Smooth muscle cell (in vitro differentiated cells): ENCODE measurements around the gene PDLIM7. TPM values are rescaled to one million over a fixed set of nuclear protein-coding genes. Genes with fewer than 3 reads are reported as not detected.

Experiments
- DNase-seq: peaks from one replicate; lab custom pipeline; 2025; ENCODE audit not compliant: unreplicated experiment; lab: John Stamatoyannopoulos, UW
- H2AFZ ChIP-seq: fragments of 200-600 bp; sonication (generic); 2 replicates; pipeline ENCODE4 v1.6.0; 2016; ENCODE audit warnings: antibody characterized with exemption, low read depth, mild to moderate bottlenecking
- H3F3A ChIP-seq: fragments of 200-600 bp; sonication (generic); 2 replicates; pipeline ENCODE4 v1.6.0; 2017; ENCODE audit warnings: antibody characterized with exemption, low read depth
- H3K27ac ChIP-seq: fragments of 200-600 bp; sonication (generic); 2 replicates; pipeline ENCODE4 v1.5.1; 2016; ENCODE audit warnings: low read depth, mild to moderate bottlenecking
- H3K27me3 ChIP-seq: fragments of 200-600 bp; sonication (generic); 2 replicates; pipeline ENCODE4 v1.6.1; 2016; ENCODE audit warnings: low read depth, mild to moderate bottlenecking
- H3K36me3 ChIP-seq: fragments of 200-600 bp; sonication (generic); 2 replicates; pipeline ENCODE4 v1.5.1; 2016; ENCODE audit warnings: low read depth
- H3K4me1 ChIP-seq: fragments of 200-600 bp; sonication (generic); 2 replicates; pipeline ENCODE4 v1.5.1; 2016; ENCODE audit warnings: low read depth
- H3K4me2 ChIP-seq: fragments of 200-600 bp; sonication (generic); 2 replicates; pipeline ENCODE4 v1.6.0; 2016; ENCODE audit warnings: mild to moderate bottlenecking
- H3K4me3 ChIP-seq: fragments of 200-600 bp; sonication (generic); 2 replicates; pipeline ENCODE4 v1.5.1; 2016; ENCODE audit warnings: mild to moderate bottlenecking
- H3K79me2 ChIP-seq: fragments of 200-600 bp; sonication (generic); 2 replicates; pipeline ENCODE4 v1.6.0; 2016; ENCODE audit warnings: low read depth, mild to moderate bottlenecking
- H3K9ac ChIP-seq: fragments of 200-600 bp; sonication (generic); 2 replicates; pipeline ENCODE4 v1.6.0; 2016; ENCODE audit warnings: low read depth
- H3K9me3 ChIP-seq: fragments of 200-600 bp; sonication (generic); replicated peaks from 2 replicates; pipeline ENCODE4 v1.5.1; 2016; ENCODE audit warnings: low read depth
- H4K20me1 ChIP-seq: fragments of 200-600 bp; sonication (generic); 2 replicates; pipeline ENCODE4 v1.6.0; 2016; ENCODE audit warnings: low read depth
- CTCF ChIP-seq: fragments of 200-600 bp; sonication (generic); IDR thresholded peaks from 2 replicates; pipeline ENCODE4 v1.5.1; 2017; ENCODE audit warnings: borderline replicate concordance, mild to moderate bottlenecking, antibody characterized with exemption; ENCODE audit not compliant: insufficient read depth, poor library complexity, severe bottlenecking
- WGBS: methylation state at CpG from one replicate; pipeline ENCODE4 v1.1.7; 2016; ENCODE audit warnings: low lambda C conversion rate; 5-methylcytosine and 5-hydroxymethylcytosine counted together
- polyA plus RNA-seq: library from polyadenylated mRNA; unstranded; fragments of >200 nt; fragmentation: Nextera tagmentation; extraction: Ambion mirVana; gene quantifications from 2 replicates; pipeline ENCODE4 v1.2.1, GENCODE V29; 2016
- total RNA-seq: library from RNA; depleted of rRNA; stranded (reverse); fragments of >200 nt; gene quantifications from 2 replicates; pipeline ENCODE4 v1.2.3, GENCODE V29; 2014

Gene PDLIM7
- total and polyA plus RNA-seq, 2 experiments from 2014 or later: 235 to 511 TPM

GRCh38 chr5:177524941-177525655 lies 27.7 kb upstream of the PDLIM7 start:
- H3K27ac ChIP-seq: no peak overlapping the region
- no peaks in the 10 kb centered on the region for H3K27me3 ChIP-seq
- 99% methylated on average over 10 of the region's 10 CpGs for WGBS
- DNase-seq: no peak
- H3K4me1 ChIP-seq: no peaks in the 10 kb centered on the region
- H3F3A ChIP-seq: no peaks in the 10 kb centered on the region
- H3K79me2 ChIP-seq: no peaks in the 10 kb centered on the region
- TF ChIP-seq CTCF: no peak
- no peak overlapping the region for H3K9ac ChIP-seq
- no peak overlapping the region for H2AFZ ChIP-seq
- no peaks in the 10 kb centered on the region for H3K9me3 ChIP-seq
- H3K4me3 ChIP-seq: no peak overlapping the region
- no peaks in the 10 kb centered on the region for H3K36me3 ChIP-seq
- no peaks in the 10 kb centered on the region for H4K20me1 ChIP-seq
- no peak overlapping the region for H3K4me2 ChIP-seq

- Histone ChIP-seq H3F3A (peaks cover 4% of the 10 kb centered on the region), H3K4me3 (no peak overlapping the region), H3K9me3 (no peaks in the 10 kb centered on the region), H3K9ac (no peak overlapping the region), H3K27me3 (no peaks in the 10 kb centered on the region), H3K36me3 (no peaks in the 10 kb centered on the region), H2AFZ (no peak overlapping the region), H3K4me1 (no peaks in the 10 kb centered on the region), H4K20me1 (no peaks in the 10 kb centered on the region), H3K79me2 (no peaks in the 10 kb centered on the region), H3K27ac (no peak overlapping the region), H3K4me2 (no peak overlapping the region)
- TF ChIP-seq CTCF: no peak
- DNase-seq: no peak
- WGBS: 98% methylated on average over 12 of the region's 12 CpGs
Observed at GRCh38 chr5:177524539-177524900, 27.1 kb upstream of the PDLIM7 start.

- Histone ChIP-seq H3K9me3 (no peaks in the 10 kb centered on the region), H3K9ac (no peak overlapping the region), H4K20me1 (no peaks in the 10 kb centered on the region), H3F3A (peaks cover 8% of the 10 kb centered on the region), H2AFZ (no peak overlapping the region), H3K4me1 (no peaks in the 10 kb centered on the region), H3K36me3 (no peaks in the 10 kb centered on the region), H3K27ac (no peak overlapping the region), H3K27me3 (no peaks in the 10 kb centered on the region), H3K4me3 (no peak overlapping the region), H3K79me2 (no peaks in the 10 kb centered on the region), H3K4me2 (no peak overlapping the region)
- no peak for TF ChIP-seq CTCF
- DNase-seq: no peak
- WGBS: 98% methylated on average over 19 of the region's 19 CpGs
Observed at GRCh38 chr5:177523711-177524538, 26.5 kb upstream of the PDLIM7 start.
